Astrocyte (in vitro differentiated cells and primary cell): ENCODE results near the gene HES6. TPM values are rescaled to one million over a fixed set of nuclear protein-coding genes. Genes with fewer than 3 reads are reported as not detected.

Source experiments
- DNase-seq: peaks from one replicate; pipeline ENCODE4 v3.0.0-alpha.2; 2010; ENCODE audit warnings: low read depth
- FAIRE-seq: peaks from 2 replicates; lab custom pipeline; 2011; peaks lifted over from hg19 to GRCh38; lab: Jason Lieb, UNC
- H2AFZ ChIP-seq: 2 replicates; pipeline ENCODE4 v1.6.0; 2012; ENCODE audit warnings: low read depth, low read length, inconsistent platforms
- H3K27ac ChIP-seq: 2 replicates; pipeline ENCODE4 v1.5.1; 2011; ENCODE audit warnings: low read depth, low read length, inconsistent platforms
- H3K27me3 ChIP-seq: 2 replicates; pipeline ENCODE4 v1.6.0; 2011; ENCODE audit warnings: low read length, inconsistent platforms; ENCODE audit not compliant: insufficient read depth
- H3K36me3 ChIP-seq: 2 replicates; pipeline ENCODE4 v1.5.1; 2011; ENCODE audit warnings: low read length, inconsistent platforms; ENCODE audit not compliant: insufficient read depth
- H3K4me1 ChIP-seq: 2 replicates; pipeline ENCODE4 v1.5.1; 2011; ENCODE audit warnings: low read length, inconsistent platforms; ENCODE audit not compliant: insufficient read depth
- H3K4me2 ChIP-seq: 2 replicates; pipeline ENCODE4 v1.6.0; 2012; ENCODE audit warnings: low read length, inconsistent platforms
- H3K4me3 ChIP-seq: 2 replicates; pipeline ENCODE4 v1.5.1; 2011; ENCODE audit warnings: low read depth, mild to moderate bottlenecking, low read length, inconsistent platforms; ENCODE audit not compliant: insufficient read depth
- H3K79me2 ChIP-seq: 2 replicates; pipeline ENCODE4 v1.6.0; 2012; ENCODE audit warnings: mild to moderate bottlenecking, low read length, inconsistent platforms; ENCODE audit not compliant: insufficient read depth
- H3K9ac ChIP-seq: 2 replicates; pipeline ENCODE4 v1.6.0; 2012; ENCODE audit warnings: mild to moderate bottlenecking, low read length, inconsistent platforms
- H3K9me3 ChIP-seq: 2 replicates; pipeline ENCODE4 v1.5.1; 2012; ENCODE audit warnings: low read depth, mild to moderate bottlenecking, low read length, inconsistent platforms; ENCODE audit not compliant: insufficient read depth
- H4K20me1 ChIP-seq: 2 replicates; pipeline ENCODE4 v1.6.0; 2012; ENCODE audit warnings: low read length, inconsistent platforms; ENCODE audit not compliant: insufficient read depth
- H3K27ac Mint-ChIP-seq: one replicate; pipeline ENCODE4 v1.8.0; 2021; ENCODE audit warnings: mild to moderate bottlenecking, mixed read lengths; ENCODE audit not compliant: unreplicated experiment
- H3K27me3 Mint-ChIP-seq: one replicate; pipeline ENCODE4 v1.8.0; 2021; ENCODE audit warnings: low read depth, mixed read lengths; ENCODE audit not compliant: unreplicated experiment
- H3K36me3 Mint-ChIP-seq: one replicate; pipeline ENCODE4 v1.8.0; 2021; ENCODE audit warnings: low read depth, mixed read lengths; ENCODE audit not compliant: unreplicated experiment
- H3K4me1 Mint-ChIP-seq: one replicate; pipeline ENCODE4 v1.8.0; 2021; ENCODE audit warnings: low read depth, mixed read lengths; ENCODE audit not compliant: unreplicated experiment
- H3K4me3 Mint-ChIP-seq: one replicate; pipeline ENCODE4 v1.8.0; 2021; ENCODE audit warnings: mild to moderate bottlenecking, moderate library complexity, mixed read lengths; ENCODE audit not compliant: unreplicated experiment
- H3K9me3 Mint-ChIP-seq: one replicate; pipeline ENCODE4 v1.8.0; 2021; ENCODE audit warnings: mild to moderate bottlenecking, mixed read lengths; ENCODE audit not compliant: unreplicated experiment
- EZH2 ChIP-seq: IDR thresholded peaks from 2 replicates; pipeline ENCODE4 v1.6.1; 2012; ENCODE audit warnings: mild to moderate bottlenecking, low read length, inconsistent platforms; ENCODE audit not compliant: insufficient read depth
- total RNA-seq: library from RNA; stranded (reverse); gene quantifications from 2 replicates; pipeline ENCODE4 v1.2.1, GENCODE V29; 2021
- TF ChIP-seq, protein P1 (sequence below): IDR thresholded peaks from 2 replicates; pipeline ENCODE4 v1.5.1; 2011; ENCODE audit warnings: low read depth, mild to moderate bottlenecking, inconsistent platforms, low read length, moderate library complexity; ENCODE audit not compliant: insufficient read depth

The HES6 gene
- total RNA-seq, 1 donor from 2014 or later: 3.0 TPM

DNA sequence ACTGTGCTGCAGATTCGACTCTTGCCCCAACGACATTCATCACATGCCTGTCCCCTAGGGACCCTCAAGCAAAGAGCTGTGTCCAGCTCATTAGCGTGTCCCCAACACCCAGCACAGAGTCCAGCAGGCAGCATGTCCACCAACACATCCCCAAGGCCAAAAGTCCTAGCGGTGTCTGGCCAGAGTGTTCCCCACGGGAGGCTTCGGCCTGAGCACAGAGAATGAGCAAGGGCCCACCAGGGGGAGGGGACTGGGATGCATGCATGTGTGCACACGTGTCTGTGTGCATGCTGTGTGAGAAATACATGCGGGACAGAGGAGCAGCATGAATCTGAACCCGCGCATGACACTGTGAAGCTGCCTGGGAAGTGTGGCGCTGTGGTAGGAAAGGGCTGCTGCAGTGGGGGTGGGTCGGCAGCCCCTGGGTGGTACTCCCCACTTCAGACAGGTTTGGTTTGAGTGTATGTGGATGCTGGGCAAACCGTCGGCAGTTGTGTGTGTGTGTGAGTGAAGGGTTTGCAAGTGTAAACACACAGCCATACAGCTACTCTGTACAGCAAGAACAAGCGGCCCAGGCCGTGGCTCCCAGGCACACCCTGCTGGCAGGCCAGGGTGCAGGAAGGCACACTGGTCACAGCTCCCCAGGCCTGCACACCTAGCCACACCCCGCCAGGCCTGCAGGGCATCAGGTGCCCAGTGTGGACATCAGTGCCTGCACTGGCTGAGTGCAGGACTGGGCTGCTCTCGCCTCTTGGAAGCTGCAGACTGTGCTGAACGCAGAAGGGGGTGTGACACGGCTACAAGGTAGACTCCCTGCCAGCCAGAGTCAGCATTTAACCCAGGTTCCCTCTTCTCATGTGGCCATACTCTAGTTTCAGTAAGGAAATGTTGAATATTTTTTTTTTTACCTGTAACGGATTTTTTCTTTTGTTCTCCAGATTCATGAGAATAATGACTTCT, 19.5 kb upstream of the HES6 start:
- Histone ChIP-seq H3K9me3 (no peaks in the 10 kb centered on the region), H2AFZ (no peak overlapping the region), H3K9ac (no peak overlapping the region), H3K27me3 (no peaks in the 10 kb centered on the region), H3K4me3 (no peak overlapping the region), H3K4me1 (peaks cover 9% of the 10 kb centered on the region), H3K4me2 (no peak overlapping the region), H3K27ac (no peak overlapping the region), H4K20me1 (peaks cover 3% of the 10 kb centered on the region), H3K79me2 (no peaks in the 10 kb centered on the region), H3K36me3 (peaks cover 4% of the 10 kb centered on the region)
- peaks cover 3% of the 10 kb centered on the region for H3K27me3 Mint-ChIP-seq
- H3K9me3 Mint-ChIP-seq: no peaks in the 10 kb centered on the region
- no peak overlapping the region for H3K27ac Mint-ChIP-seq
- H3K4me3 Mint-ChIP-seq: no peak overlapping the region
- FAIRE-seq: no peak
- peaks cover 18% of the 10 kb centered on the region for H3K4me1 Mint-ChIP-seq
- H3K36me3 Mint-ChIP-seq: no peaks in the 10 kb centered on the region
- TF ChIP-seq EZH2: no peak
- TF ChIP-seq, protein P1, sequence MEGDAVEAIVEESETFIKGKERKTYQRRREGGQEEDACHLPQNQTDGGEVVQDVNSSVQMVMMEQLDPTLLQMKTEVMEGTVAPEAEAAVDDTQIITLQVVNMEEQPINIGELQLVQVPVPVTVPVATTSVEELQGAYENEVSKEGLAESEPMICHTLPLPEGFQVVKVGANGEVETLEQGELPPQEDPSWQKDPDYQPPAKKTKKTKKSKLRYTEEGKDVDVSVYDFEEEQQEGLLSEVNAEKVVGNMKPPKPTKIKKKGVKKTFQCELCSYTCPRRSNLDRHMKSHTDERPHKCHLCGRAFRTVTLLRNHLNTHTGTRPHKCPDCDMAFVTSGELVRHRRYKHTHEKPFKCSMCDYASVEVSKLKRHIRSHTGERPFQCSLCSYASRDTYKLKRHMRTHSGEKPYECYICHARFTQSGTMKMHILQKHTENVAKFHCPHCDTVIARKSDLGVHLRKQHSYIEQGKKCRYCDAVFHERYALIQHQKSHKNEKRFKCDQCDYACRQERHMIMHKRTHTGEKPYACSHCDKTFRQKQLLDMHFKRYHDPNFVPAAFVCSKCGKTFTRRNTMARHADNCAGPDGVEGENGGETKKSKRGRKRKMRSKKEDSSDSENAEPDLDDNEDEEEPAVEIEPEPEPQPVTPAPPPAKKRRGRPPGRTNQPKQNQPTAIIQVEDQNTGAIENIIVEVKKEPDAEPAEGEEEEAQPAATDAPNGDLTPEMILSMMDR: no peak
- no peak for DNase-seq

DNA sequence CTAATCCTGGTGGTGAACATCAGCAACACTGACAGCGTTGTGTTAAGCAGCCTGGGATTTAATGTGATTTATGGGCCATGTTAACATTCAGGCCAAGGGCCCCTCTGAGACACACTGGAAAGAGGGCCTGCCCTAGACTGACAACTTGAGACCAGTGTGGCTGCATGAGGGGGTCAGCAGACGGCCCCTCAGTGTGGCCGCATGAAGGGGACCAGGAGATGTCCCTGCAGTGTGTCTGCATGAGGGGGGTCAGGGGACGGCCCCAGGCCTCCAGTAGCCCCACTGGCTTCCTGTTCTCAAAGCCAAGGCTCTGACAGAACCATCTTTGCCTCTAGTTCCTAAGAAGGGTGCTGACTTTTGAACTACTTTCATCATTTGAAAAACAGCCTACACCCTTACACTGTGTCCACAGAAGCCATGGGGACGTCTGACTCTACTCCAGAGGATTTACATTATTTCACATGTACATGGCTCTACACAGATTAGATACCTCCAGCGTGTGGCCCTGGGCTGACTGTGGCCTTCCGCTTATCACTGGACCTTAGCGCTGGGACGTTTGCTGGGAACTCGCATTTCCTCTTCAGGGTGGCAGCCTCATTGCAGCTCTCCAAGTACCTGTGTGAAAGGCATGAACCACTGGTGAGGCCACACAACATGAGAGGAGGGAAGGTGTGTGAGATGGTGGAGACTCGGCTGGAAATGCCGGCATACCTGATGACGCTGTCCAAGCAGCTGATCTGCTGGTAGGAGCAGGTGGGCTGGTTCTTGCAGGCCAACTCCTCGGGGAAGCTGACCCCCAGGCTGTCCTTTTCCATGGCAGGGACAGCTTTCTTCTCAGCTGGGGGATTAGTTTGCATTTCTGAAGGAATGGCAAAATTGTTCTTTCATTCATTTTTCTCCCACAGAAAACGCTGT, 18.2 kb upstream of the HES6 start:
- H3K9me3 Mint-ChIP-seq: no peaks in the 10 kb centered on the region
- Histone ChIP-seq H3K4me2 (no peak overlapping the region), H2AFZ (no peak overlapping the region), H3K9me3 (no peaks in the 10 kb centered on the region), H3K79me2 (no peaks in the 10 kb centered on the region), H3K36me3 (peaks cover 4% of the 10 kb centered on the region), H3K4me1 (peaks cover 9% of the 10 kb centered on the region), H3K27ac (no peak overlapping the region), H3K27me3 (no peaks in the 10 kb centered on the region), H3K9ac (no peak overlapping the region), H3K4me3 (no peak overlapping the region), H4K20me1 (peaks cover 3% of the 10 kb centered on the region)
- DNase-seq: no peak
- no peak overlapping the region for H3K27ac Mint-ChIP-seq
- no peak for FAIRE-seq
- peaks cover 11% of the 10 kb centered on the region for H3K4me1 Mint-ChIP-seq
- TF ChIP-seq, protein P1: no peak
- no peak for TF ChIP-seq EZH2
- peaks cover 3% of the 10 kb centered on the region for H3K27me3 Mint-ChIP-seq
- H3K4me3 Mint-ChIP-seq: no peak overlapping the region
- H3K36me3 Mint-ChIP-seq: no peaks in the 10 kb centered on the region
